HG03520 (cell line): Measurements from ENCODE around the gene SARS1.
"Not testable (repeated sequence)": the region's sequence is repeated elsewhere in the genome, so short reads cannot be mapped to it uniquely, and the experiment has no call there.

Experiments
- ATAC-seq: cut with Tn5 transposase; IDR thresholded peaks from one replicate; pipeline ENCODE4 v1.9.1; 2021; ENCODE audit warnings: mild to moderate bottlenecking, moderate library complexity; ENCODE audit not compliant: unreplicated experiment

Gene SARS1

DNA sequence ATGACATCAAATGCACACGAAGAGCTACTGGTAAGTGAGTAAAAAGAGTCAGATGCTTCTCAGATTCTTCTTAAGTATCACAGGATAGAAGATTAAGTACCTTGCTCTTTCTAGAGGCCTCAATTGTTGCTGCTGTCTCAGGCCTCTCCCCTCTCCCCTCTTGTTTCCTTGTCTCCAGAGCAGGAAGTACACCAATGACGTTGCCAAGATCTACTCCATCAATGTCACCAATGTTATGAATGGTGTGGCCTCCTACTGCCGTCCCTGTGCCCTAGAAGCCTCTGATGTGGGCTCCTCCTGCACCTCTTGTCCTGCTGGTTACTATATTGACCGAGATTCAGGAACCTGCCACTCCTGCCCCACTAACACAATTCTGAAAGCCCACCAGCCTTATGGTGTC is 21.3 kb upstream of the SARS1 start:
- ATAC-seq: no peak

DNA sequence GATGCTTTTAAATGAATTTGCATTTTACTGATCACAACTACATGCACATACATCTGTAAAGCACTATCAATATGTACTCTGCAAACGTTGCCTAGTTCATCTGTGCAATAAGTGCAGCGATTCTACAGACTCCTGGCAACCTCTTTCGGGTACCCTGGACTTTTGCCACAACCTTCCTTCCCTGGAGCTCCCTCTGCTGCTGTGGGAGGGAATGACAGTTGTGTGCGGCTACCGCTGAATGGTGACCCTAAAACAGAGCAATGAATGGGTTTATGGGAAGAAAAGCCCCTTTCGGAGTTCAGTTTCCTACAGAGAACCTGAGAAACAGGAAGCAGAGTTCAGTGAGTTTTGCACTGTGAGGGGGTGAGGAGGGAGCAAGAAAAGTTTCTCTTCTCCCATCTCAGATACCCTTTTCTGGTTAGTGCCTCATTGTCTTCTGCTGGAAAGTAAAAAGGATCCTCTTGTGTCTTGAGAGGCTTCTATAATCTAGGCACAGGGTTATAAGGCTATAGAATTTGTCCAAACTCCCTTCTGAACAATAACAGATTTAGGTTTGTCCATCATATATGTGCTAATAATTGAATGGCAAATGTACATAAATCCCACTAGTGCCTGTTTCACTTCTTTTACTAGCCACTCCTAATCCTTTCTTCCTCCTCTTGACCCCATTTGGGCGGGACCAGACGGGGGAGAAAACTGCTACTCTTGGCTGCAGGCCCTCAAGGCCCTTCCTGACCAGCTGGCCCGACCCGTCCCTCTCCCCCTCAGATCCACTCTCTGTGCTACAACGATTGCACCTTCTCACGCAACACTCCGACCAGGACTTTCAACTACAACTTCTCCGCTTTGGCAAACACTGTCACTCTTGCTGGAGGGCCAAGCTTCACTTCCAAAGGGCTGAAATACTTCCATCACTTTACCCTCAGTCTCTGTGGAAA is 19.8 kb upstream of the SARS1 start:
- ATAC-seq: no peak

DNA sequence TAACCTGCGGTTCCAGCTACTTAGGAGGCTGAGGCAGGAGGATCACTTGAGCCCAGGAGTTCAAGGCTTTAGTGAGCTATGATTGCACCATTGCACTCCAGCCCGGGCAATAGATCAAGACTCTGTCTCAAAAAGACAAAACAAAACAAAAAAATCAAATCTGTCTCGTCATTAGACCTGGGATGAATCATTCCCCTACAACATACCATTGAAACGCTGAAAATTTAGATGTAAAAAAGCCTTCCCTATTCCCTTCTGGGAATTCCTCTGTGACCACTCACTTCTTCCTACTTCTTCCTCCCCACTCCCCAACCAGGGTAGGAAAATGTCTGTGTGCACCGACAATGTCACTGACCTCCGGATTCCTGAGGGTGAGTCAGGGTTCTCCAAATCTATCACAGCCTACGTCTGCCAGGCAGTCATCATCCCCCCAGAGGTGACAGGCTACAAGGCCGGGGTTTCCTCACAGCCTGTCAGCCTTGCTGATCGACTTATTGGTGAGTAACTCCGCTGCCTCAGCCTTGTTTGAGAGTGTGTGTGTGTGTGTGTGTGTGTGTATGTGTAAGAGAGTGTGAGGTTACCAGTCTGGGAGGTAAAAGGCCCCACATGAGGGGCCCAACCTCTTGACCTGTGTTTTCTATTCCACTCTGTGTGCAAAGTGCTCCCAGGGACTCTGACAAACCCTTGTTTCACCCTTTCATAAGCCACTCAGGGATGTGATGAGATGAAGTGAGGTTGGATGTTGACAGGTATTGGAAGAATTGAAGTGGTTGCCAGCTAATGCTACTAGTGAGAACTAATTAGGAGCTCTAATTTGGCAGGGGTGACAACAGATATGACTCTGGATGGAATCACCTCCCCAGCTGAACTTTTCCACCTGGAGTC is 16.3 kb upstream of the SARS1 start:
- no peak for ATAC-seq

DNA sequence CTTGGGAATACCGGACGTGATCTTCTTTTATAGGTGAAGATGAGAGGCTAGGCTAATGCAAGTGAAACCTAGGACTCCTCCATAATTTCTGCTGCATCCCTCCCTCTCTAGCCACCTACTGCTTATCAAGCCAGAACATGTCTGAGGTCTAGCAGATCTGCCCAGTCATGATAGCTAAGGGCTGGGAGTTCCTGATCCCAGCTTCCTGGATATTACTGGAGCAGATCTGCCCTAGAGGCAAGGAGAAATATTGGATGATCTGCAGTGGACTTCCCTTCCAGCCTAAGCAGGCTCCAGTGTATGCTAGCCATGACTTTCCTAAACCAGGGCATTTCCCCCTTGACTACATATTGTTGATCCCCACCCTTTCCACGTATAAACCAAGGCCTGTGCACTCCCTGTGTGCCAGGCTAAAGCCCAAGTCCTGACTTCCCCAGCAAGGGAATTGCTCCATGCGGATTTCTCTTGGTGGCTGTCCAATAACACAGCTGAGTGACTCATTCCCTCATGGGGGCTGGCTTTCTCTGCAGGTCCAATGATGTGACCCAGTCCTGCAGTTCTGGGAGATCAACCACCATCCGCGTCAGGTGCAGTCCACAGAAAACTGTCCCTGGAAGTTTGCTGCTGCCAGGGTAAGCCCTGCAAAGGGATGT is 15.5 kb upstream of the SARS1 start:
- no peak for ATAC-seq

DNA sequence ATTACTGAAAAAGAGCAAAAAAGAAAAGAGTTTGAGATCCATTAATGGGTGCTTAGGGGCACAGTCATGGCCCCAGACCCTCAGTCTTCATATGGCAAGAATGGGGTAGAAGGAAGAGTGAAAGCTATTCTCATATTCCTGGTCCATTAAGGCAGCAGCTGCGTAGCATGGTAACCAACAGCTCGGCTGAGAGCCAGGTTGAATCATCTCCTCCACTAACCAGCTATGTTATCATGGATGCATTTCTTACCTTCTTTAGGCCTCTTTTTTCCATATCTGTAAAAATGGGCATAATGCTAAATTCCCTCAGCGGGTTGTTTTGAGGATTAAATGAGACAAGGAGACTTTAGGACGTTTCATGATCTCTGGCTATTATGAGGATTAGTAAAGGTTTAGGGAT is 15.0 kb upstream of the SARS1 start:
- ATAC-seq: no peak

DNA sequence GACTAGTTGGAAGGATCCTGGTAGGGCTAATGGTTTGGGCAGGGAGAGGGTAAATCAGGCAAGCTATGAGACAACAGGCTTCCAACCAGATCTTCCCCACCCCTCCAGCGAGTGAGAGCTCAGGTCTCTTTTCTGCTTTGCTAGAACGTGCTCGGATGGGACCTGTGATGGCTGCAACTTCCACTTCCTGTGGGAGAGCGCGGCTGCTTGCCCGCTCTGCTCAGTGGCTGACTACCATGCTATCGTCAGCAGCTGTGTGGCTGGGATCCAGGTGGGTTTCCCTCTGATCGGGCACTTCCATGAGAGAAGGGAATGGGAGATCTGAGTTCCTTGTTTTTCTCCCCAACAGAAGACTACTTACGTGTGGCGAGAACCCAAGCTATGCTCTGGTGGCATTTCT is 14.0 kb upstream of the SARS1 start:
- ATAC-seq: no peak

DNA sequence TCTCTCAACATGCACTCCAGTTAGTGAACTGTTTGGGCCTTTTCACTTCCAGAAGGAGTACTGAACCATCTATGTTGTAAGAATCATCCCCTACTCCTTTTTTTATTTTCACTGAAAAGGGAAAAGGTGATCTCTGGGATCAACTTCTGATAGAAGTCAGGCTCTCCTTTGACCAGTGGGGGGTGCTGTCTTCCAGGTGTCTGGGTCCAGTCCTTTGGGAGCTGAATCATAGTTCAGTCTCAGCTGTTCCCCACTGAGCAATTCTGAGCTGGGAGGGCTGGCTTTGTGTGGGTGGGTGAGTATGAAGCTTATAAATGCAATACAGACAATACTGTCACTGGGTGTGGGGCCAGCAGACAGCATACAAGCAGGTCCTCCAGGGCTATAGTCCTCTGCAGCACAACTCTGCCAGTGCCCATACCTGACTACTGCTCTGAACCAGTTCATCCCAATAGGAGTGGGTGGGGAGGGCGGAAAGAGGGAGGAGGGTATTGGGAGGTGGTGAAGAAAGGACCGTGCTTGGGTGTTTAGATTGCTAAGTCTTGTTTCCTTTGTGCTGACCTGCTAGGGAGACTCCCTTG is 12.5 kb upstream of the SARS1 start:
- ATAC-seq: no peak

DNA sequence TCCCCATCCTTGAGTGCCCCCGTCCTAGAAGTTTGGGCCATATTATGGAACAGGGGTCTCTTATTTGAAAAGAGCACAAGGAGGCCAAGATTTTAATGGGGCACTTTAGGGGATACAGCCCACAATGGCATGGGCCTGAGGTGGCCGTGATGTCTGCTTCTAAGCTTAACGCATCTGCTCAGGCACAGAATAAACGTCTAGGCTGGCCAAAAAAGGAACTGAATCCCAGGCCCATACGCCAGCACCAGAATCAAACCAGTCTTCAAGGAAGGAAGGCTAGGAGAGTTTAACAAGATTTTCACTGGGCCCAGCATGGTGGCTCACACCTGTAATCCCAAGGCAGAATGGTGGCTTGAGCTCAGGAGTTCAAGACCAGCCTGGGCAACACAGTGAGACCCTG is 9.2 kb upstream of the SARS1 start:
- ATAC-seq: no peak

DNA sequence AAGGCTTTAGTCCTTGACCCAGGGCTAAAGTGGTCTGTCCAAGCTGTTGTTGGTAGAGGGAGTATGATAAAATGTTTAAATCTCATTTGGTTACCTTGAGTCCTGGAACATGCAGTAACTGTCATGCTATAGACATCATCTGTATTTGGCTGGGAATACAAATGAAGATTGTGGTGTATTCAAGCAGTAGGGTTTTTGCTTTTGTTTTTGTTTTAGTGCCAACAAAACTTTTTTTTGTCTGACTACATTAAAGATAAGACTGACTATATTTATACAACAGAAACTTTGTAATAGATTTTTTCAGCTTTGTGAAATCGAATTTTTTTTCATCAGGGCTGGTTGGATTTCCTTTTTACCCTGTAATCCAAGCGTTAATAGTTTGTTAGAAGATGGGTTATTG is 7.4 kb upstream of the SARS1 start:
- ATAC-seq: no peak

DNA sequence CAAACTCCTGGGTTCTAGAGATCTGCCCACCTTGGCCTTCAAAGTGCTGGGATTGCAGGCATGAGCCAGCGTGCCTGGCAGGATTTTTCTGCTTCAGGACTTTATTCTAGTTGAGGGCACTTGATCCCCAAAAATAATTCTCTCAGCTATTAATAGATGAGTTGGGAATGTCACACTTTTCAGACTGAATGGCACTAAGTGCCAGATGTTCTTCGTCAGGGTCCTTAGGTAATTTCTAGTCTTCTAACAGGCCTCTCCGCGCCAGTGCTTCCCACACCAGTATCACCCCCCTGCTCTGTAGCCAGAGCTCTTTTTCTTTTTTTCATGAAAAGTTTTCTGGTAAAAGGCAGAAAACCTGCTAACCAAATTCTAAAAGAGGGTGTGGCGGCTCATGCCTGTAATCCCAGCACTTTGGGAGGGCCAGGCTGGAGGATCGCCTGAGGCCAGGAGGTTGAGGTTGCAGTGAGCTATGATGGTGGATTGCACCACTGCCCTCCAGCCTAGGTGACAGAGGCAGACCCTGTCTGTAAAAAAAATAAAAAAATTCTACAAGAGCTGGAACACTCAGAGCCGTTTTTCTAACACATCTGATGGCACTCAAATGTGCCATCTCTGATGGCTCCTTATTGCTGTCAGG is 6.1 kb upstream of the SARS1 start:
- no peak for ATAC-seq

DNA sequence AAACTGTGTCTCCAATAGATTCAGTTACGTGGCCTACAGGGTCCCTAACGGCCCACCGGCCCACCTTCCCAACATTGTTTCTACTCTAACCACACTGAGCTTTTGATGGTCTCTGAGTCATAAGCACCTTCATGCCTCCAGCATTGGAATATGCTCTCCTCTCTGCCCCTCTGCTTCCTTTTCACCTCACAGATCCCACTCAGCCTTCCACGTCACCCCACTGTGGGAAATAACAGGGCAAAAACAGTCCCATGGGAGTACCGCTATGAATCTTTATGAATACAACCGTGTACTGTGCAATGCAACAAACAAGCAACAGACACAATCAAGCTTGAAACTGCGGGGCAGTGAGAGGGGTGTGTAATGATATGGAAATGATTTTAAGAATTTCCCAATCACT is 5.3 kb upstream of the SARS1 start:
- no peak for ATAC-seq

DNA sequence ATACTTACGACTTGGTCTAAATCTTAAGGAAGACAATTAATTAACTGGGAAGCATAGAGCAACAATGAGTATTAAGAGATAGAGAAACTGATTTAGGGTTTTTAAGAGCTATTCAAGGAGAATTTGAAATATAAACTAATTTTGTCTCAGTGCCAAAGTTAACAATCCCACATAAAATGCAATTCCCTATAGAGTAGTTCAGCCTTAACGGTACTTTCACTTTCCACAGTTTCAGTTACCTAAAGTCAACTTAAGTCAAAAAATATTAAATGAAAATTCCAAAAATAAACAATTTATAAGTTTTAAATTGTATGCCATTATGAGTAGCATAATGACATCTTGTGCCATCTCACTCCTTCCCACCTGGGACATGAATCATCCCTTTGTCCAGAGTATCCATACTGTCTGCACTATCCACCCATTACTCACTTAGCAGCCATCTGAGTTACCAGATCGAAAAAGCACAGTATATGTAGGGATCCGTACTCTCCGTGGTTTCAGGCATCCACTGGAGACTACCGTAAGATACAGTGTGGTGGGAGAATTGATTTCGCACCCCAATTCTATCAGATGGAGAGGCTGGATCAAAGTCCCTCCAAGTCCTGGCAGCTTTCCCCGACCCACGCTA is 4.8 kb upstream of the SARS1 start:
- ATAC-seq: no peak

DNA sequence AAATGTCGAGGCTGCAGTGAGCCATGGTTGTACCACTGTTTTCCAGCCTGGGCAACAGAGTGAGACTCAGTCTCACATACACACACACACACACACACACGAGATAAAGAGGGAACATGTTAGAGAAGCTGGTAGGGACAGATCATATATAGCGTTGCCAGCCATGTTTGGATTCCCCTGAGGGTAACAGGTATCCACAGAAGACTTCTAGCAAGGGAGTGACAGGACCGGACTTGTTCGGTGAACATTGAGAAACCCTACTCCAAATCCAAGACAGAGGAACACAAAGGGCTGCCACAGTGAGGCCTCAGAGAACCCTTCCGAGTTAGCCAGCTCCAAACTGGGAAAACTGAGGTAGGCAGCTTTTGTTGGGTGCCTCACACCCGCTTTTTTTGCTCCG is 3.7 kb upstream of the SARS1 start:
- no peak for ATAC-seq

DNA sequence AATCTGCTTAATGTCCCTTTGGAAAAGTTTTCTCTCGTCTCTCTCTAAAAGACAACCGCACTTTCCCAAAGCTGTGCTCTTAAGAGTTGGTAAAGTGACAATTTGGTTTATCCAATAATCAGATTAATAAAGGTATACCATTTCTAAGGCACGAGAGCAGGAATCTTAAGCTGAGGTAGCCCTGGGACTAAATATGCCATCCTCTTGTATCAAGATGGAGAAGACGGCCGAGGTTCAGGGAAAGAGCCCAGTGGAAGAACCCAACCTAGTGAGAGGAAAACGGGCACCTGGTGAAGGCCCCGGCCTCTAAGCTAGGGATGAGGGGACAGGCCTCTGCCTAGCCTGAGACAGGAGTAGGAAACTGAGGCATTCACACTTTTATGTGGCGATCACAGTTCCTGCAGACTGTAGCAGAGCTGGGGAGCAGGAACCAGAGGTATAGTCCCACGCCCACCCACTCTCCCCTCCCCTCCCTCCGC is 334 bp upstream of the SARS1 start:
- no peak for ATAC-seq

DNA sequence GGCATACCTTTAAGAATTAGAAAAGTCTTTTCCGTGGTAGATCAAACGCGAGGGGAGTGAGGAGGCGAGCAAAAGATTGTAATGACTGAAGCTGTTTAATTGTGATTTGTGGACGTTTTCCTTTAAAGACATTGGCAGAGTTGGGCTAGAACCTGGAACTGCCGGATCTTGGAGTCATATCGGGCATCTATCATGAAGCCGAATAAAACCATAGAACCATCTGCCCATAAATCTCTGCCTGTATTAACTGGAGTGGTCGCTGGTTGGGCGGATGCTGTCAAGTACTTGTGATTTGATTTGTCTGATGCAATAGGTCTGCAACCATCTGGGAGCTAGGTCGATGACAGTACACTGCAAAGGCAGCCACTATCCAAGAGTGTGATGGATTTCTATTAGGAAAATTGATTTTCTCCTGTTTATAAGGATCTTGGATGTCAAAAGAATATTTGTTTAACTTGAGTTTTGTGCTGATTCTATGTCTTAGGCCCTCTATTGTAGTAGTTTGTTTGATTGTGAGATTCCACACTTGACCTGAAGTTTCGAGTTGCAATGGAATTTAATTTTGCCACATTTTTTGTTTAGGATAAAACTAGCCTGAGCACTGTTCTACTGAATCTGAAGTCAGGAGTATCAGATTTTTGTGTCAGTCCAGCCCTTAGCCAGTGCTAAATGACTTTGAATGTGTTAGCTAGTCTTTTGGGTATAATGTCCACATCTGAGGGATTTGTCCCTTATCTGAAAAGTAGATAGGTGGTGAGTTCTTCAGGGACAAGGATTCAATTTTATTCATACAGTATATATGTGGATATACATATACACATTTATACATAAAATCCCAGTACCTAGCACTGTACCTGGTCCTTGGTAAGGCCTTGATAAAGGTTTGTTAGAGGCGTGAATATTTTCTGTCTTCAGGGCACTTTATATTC is 1.2 kb downstream of the SARS1 start:
- peak; percentile 37 for ATAC-seq

DNA sequence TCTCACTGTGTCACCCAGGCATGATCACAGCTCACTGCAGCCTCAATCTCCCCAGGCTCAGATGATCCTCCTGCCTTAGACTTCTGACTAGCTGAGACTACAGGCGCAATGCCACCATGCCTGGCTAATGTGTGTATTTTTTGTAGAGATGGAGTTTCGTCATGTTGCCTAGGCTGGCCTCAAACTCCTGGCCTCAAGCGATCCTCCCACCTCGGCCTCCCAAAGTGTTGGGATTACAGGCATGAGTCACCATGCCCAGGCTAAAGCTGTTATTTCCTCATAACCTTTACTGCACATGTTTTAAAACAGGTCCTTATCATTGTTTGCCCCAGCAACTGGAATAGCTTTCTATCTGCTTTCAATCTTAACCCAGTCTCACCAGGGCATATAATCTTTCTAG is 2.9 kb downstream of the SARS1 start:
- no peak for ATAC-seq

DNA sequence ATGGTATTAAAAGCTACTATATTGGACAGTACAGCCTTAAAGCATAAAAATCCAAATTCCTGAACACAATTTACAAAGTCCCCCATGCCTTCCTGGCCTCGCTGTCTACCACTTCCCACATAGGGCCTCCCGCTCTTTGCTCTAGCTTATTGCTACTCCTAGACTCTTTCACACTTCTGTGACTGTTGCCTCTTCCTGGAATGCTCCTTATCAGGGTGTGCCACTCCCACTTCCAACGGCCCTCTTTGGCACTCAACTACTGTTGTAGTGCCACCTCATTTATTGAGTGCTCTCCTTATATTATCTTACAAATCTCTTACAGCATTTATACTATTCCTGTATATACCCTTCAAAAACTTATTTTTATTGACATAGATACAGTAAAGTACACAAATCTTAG is 4.8 kb downstream of the SARS1 start:
- ATAC-seq: no peak

DNA sequence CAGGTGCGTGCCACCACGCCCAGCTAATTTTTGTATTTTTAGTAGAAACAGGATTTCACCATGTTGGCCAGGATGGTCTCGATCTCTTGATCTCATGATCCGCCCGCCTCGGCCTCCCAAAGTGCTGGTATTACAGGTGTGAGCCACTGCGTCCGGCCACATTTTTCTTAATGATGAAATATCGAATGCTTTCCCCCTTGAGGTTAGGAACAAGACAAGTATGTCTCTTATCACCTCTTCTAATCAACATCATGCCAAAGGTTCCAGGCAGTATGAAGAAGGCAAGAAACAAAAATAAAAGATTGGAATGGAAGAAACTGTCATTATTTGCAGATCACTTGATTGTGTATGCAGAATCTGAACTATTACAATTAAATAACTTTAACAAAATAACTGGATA is 7.5 kb downstream of the SARS1 start:
- not testable (repeated sequence) for ATAC-seq

DNA sequence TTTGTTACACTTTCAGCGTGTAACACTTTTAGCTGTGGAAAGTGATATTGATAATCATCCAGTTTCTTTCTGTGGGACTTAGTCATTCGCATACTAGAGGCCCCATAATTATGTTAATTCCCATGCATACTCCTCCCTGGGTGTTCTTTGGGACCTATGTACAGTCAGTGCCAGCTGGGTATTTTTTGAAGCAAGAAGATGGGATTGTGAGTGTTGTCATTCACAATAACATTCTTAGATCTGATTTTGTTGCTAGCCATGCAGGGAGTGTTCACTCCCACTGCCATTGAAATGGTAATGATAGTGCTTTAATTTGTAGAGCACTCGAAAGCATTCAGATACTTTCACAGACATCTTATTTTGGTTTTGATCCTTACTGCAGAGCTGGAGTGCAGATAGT is 11.6 kb downstream of the SARS1 start:
- no peak for ATAC-seq
